Lower leg skin (tissue), 4 donors: ENCODE results near the gene UBASH3B. TPM values are rescaled to one million over a fixed set of nuclear protein-coding genes. Genes with fewer than 3 reads are reported as not detected.
"Not testable (repeated sequence)": the region's sequence is repeated elsewhere in the genome, so short reads cannot be mapped to it uniquely, and the experiment has no call there.

Experiments
- DNase-seq, 2 donors: peaks; one replicate each; pipeline ENCODE4 v3.0.0-alpha.2; 2019; ENCODE audit warnings: low spot score in 2 of 2
- H3K4me3 ChIP-seq: fragments of 200-600 bp; sonication (generic); 2 replicates; pipeline ENCODE4 v1.5.1; 2017; ENCODE audit warnings: mild to moderate bottlenecking, low read depth; ENCODE audit not compliant: poor library complexity, severe bottlenecking
- POLR2A ChIP-seq, 2 donors: fragments of 450-650 bp; IDR thresholded peaks; one replicate each; pipeline ENCODE4 v1.6.1; 2016 to 2017; ENCODE audit warnings: antibody characterized with exemption in 2 of 2, mild to moderate bottlenecking in 1 of 2, moderate library complexity in 1 of 2
- WGBS, 2 donors: methylation state at CpG; one replicate each; pipeline ENCODE4 v1.1.5; 2018; 5-methylcytosine and 5-hydroxymethylcytosine counted together
- intact Hi-C: fragments of 100-400 bp; cut with DNase I; formaldehyde crosslinking; loops from one replicate; pipeline ENCODE4 v1.15.0; 2023; ENCODE audit warnings: low total_unique reads
- total RNA-seq, 4 donors: library from RNA; depleted of rRNA; stranded (reverse); fragments of >200 nt; gene quantifications; one replicate each; pipeline ENCODE4 v1.1.0, GENCODE V29; 2016
- TF ChIP-seq, protein P1 (sequence below), 3 donors: fragments of 450-650 bp; IDR thresholded peaks; one replicate each; pipeline ENCODE4 v1.5.1; 2016; ENCODE audit warnings: antibody characterized with exemption in 3 of 3, mild to moderate bottlenecking in 3 of 3, moderate library complexity in 2 of 3

Gene UBASH3B, protein sequence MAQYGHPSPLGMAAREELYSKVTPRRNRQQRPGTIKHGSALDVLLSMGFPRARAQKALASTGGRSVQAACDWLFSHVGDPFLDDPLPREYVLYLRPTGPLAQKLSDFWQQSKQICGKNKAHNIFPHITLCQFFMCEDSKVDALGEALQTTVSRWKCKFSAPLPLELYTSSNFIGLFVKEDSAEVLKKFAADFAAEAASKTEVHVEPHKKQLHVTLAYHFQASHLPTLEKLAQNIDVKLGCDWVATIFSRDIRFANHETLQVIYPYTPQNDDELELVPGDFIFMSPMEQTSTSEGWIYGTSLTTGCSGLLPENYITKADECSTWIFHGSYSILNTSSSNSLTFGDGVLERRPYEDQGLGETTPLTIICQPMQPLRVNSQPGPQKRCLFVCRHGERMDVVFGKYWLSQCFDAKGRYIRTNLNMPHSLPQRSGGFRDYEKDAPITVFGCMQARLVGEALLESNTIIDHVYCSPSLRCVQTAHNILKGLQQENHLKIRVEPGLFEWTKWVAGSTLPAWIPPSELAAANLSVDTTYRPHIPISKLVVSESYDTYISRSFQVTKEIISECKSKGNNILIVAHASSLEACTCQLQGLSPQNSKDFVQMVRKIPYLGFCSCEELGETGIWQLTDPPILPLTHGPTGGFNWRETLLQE
- 10 to 100 TPM; 14.2 to 58.4 (median 35.6) TPM for total RNA-seq

DNA sequence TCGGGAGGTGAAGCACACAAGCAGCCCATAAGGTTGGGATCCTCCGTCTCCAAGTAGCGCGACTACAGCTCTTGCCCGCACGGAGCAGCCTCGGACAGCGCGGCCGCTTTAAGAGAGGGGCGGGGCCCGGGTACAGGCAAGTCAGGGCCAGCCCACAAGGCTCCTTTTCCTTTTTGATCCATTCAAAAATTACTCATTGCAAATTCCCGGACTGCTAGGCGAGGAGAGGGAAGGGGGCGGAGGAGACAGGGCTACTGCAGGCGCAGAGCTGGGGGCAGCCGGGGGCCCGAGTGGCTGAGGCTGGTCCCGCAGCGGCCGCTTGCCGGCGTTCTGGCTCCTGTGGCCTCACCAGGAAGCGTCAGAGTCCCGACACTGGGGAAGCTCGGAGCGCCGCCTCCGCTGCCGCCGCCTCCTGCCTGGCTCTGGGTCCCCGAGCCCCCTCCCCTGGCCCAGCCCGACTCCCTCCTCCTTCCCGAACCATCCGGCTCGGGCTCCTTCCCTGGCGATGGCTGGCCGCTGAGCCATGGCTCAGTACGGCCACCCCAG lies at the start of gene UBASH3B:
Gene UBASH3B (plus strand): TSS at position 196 of the 546 bp plus-strand sequence. CDS start 328 bp downstream, at position 524.
- H3K4me3 ChIP-seq = peak within 1 kb of the TSS; percentile 55
- DNase-seq = peak; percentile 51 to 93
- 0 to 1% methylated on average over 15 to 20 of the region's 39 CpGs for WGBS, 2 donors
- TF ChIP-seq POLR2A (IDR thresholded peaks at IDR 0.05) = no peak
- TF ChIP-seq, protein P1, sequence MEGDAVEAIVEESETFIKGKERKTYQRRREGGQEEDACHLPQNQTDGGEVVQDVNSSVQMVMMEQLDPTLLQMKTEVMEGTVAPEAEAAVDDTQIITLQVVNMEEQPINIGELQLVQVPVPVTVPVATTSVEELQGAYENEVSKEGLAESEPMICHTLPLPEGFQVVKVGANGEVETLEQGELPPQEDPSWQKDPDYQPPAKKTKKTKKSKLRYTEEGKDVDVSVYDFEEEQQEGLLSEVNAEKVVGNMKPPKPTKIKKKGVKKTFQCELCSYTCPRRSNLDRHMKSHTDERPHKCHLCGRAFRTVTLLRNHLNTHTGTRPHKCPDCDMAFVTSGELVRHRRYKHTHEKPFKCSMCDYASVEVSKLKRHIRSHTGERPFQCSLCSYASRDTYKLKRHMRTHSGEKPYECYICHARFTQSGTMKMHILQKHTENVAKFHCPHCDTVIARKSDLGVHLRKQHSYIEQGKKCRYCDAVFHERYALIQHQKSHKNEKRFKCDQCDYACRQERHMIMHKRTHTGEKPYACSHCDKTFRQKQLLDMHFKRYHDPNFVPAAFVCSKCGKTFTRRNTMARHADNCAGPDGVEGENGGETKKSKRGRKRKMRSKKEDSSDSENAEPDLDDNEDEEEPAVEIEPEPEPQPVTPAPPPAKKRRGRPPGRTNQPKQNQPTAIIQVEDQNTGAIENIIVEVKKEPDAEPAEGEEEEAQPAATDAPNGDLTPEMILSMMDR (IDR thresholded peaks at IDR 0.05) = no peak
- intact Hi-C loops = no loop called here

DNA sequence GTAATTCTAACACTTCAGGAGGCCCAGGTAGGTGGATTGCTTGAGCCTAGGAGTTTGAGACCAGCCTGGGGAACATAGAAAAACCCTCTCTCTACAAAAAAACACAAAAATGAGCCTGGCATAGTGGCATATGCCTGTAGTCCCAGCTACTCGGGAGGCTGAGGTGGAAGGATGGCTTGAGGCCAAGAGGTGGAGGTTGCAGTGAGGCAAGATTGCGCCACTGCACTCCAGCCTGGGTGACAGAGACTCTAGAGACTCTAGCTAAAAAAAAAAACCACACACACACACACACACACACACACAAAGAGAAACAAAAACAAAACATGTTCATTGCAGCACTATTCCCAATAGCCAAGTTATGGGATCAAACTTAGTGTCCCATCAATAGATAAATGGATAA lies 48.4 kb upstream of the UBASH3B start:
- DNase-seq, H3K4me3 ChIP-seq, intact Hi-C loops: not testable (repeated sequence)
- 51 to 57% methylated on average over 2 of the region's 2 CpGs for WGBS, 2 donors

DNA sequence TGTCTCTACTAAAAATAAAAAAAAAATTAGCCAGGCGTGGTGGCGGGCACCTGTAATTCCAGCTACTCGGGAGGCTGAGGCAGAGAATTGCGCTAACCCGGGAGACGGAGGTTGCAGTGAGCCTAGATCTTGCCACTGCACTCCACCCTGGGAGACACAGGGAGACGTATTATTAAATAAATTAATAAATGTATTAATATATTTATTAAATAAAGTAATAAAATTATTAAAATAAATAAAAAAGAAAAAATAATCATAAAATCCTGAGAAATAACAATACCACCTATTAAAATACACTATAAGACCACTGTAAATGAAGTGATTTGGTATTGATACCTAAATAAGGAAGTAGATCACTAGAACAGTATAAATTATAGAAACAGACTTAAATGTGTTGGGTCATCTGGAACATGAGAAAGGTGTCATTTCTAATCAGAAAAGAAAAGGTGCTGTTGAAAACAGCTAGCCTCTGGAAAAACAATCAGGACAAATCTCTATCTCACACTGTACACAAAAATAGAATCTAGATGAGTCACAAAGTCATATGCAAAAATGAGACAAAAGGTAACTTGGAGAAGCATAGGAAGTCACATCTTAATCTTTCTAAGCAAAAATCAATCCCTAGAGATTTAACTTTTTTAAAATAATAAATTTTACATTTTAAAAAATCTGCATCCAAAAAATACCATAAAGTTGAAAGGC lies 43.2 kb upstream of the UBASH3B start:
- WGBS, 2 donors = 92 to 94% methylated on average over 7 of the region's 7 CpGs
- no peak for TF ChIP-seq POLR2A (IDR thresholded peaks at IDR 0.05)
- TF ChIP-seq, protein P1 (IDR thresholded peaks at IDR 0.05) = no peak
- DNase-seq = no peak
- intact Hi-C loops = no loop called here
- no peak overlapping the region for H3K4me3 ChIP-seq

DNA sequence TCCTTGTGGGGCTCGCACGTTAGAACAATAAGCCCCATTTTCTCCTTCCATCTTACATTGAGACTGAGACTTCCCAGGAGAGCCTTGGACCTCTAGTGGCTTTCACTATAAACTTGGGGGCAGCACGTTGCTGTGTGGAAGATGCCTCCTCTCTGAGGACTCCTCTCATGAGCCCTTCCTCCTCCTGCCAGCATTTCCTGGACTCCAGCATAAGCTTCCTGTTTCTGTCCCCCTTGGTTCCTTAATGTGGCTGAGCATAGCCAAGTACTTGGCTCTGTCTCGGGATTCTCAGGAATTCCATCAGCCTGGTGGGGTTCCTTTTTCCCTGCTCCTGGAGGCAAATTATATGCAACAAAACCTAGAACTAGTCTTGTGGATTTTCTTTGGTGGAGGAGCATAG lies 38.8 kb upstream of the UBASH3B start:
- TF ChIP-seq, protein P1 (IDR thresholded peaks at IDR 0.05) = no peak
- TF ChIP-seq POLR2A (IDR thresholded peaks at IDR 0.05) = no peak
- H3K4me3 ChIP-seq = no peak overlapping the region
- WGBS, 2 donors = 57 to 65% methylated on average over 4 of the region's 4 CpGs
- intact Hi-C loops = no loop called here
- peak in 1 of 2 donors; percentile 53 for DNase-seq

DNA sequence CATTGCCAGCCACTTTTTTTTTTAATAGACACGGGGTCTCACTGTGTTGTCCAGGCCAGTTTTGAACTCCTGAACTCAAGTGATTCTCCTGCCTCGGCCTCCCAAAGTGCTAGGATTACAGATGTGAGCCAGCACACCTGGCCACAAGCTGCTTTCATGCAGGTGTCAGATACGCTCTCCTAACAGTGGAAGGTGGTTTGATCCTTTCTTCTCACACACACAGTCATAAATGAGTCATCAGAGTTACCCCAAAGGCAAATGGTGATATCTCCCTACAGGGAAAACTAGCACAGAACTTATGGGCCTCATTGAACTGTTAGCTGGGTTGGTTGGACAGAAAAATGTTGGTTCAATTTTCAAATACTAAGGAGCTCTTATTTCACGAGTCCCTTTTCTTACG lies 38.2 kb upstream of the UBASH3B start:
- WGBS, 2 donors = 77 to 81% methylated on average over 5 of the region's 5 CpGs
- TF ChIP-seq, protein P1 (IDR thresholded peaks at IDR 0.05) = no peak
- TF ChIP-seq POLR2A (IDR thresholded peaks at IDR 0.05) = no peak
- DNase-seq = peak in 1 of 2 donors; percentile 28
- H3K4me3 ChIP-seq = no peak overlapping the region
- intact Hi-C loops = no loop called here
